HCT116 (cell line): ENCODE data around the gene BTBD6.

ENCODE experiments used
- ATF3 ChIP-seq: IDR thresholded peaks from 2 replicates; pipeline ENCODE4 v1.6.1; 2012
- CBX3 ChIP-seq: IDR thresholded peaks from 2 replicates; pipeline ENCODE4 v1.6.1; 2012; ENCODE audit warnings: low read depth
- CEBPB ChIP-seq: IDR thresholded peaks from 2 replicates; pipeline ENCODE4 v1.6.1; 2012; ENCODE audit warnings: low read depth
- CTCF ChIP-seq, 3 experiments: fragments of 200-600 bp in 1 of 3; sonication (generic) in 1 of 3; IDR thresholded peaks in 2 of 3; conservative IDR thresholded peaks in 1 of 3; 2 replicates each; pipeline ENCODE4 v1.5.1; 2012 to 2017; ENCODE audit warnings: low read depth in 2 of 3, low read length in 2 of 3, antibody characterized with exemption in 1 of 3, borderline replicate concordance in 1 of 3, control low read depth in 1 of 3, mild to moderate bottlenecking in 1 of 3, mixed read lengths in 1 of 3, mixed run types in 1 of 3, moderate library complexity in 1 of 3; ENCODE audit not compliant: insufficient read depth in 1 of 3
- EZH2 ChIP-seq: fragments of 200-600 bp; sonication (generic); IDR thresholded peaks from 2 replicates; pipeline ENCODE4 v1.6.1; 2017; ENCODE audit warnings: antibody characterized with exemption, mixed run types
- EZH2phosphoT487 ChIP-seq: fragments of 200-600 bp; IDR thresholded peaks from 2 replicates; pipeline ENCODE4 v1.6.1; 2018; ENCODE audit warnings: antibody characterized with exemption, borderline replicate concordance
- JUND ChIP-seq: IDR thresholded peaks from 2 replicates; pipeline ENCODE4 v1.6.1; 2012
- POLR2A ChIP-seq: IDR thresholded peaks from 2 replicates; pipeline ENCODE4 v1.7.0; 2011; ENCODE audit warnings: borderline replicate concordance; ENCODE audit not compliant: insufficient read depth, insufficient read length; ENCODE audit errors: extremely low read depth
- POLR2AphosphoS5 ChIP-seq: IDR thresholded peaks from 2 replicates; pipeline ENCODE4 v1.6.1; 2011; ENCODE audit warnings: mild to moderate bottlenecking, low read depth, low read length, moderate library complexity
- RAD21 ChIP-seq: IDR thresholded peaks from 2 replicates; pipeline ENCODE4 v1.6.1; 2012; ENCODE audit warnings: low read depth, mild to moderate bottlenecking
- REST ChIP-seq: IDR thresholded peaks from 2 replicates; pipeline ENCODE4 v1.6.1; 2012; ENCODE audit warnings: low read depth
- YY1 ChIP-seq: IDR thresholded peaks from 2 replicates; pipeline ENCODE4 v1.6.1; 2011; ENCODE audit warnings: low read length, low read depth, moderate library complexity, mild to moderate bottlenecking; ENCODE audit not compliant: insufficient replicate concordance; ENCODE audit errors: extremely low read depth
- ZBTB33 ChIP-seq: IDR thresholded peaks from 2 replicates; pipeline ENCODE4 v1.6.1; 2011; ENCODE audit warnings: mild to moderate bottlenecking, low read length, moderate library complexity; ENCODE audit not compliant: insufficient replicate concordance; ENCODE audit errors: extremely low read depth
- ZNF274 ChIP-seq: fragments of 200-500 bp; sonication (Bioruptor generic); IDR thresholded peaks from 2 replicates; pipeline ENCODE4 v1.6.1; 2014; ENCODE audit warnings: mild to moderate bottlenecking, low read depth, low read length, inconsistent platforms

GRCh38 chr14:105211758-105212089 is 36.6 kb upstream of the BTBD6 start:
- TF ChIP-seq CTCF (IDR thresholded peaks at IDR 0.05 in 2 of 3, conservative IDR thresholded peaks at IDR 0.05 in 1 of 3; ENCODE audit: borderline replicate concordance in 1 of 3, insufficient read depth in 1 of 3, low read depth in 2 of 3, low read length in 2 of 3) (no peak), POLR2AphosphoS5 (no peak), ZNF274 (no peak), CEBPB (no peak), EZH2 (no peak), YY1 (no peak), REST (no peak), EZH2phosphoT487 (no peak), POLR2A (no peak), RAD21 (no peak), ZBTB33 (no peak), JUND (no peak), ATF3 (no peak), CBX3 (no peak)
